H54 (cell line): ENCODE measurements around the gene KCTD13.

Source experiments
- DNase-seq: peaks from one replicate; pipeline ENCODE4 v3.0.0; 2011; ENCODE audit warnings: low spot score, mixed read lengths; ENCODE audit not compliant: insufficient read length
- FAIRE-seq: peaks from 3 replicates; lab custom pipeline; 2011; peaks lifted over from hg19 to GRCh38; lab: Jason Lieb, UNC
- POLR2A ChIP-seq: IDR thresholded peaks from 2 replicates; pipeline ENCODE4 v1.6.1; 2011; ENCODE audit warnings: low read depth, mild to moderate bottlenecking, low read length

Gene KCTD13

GRCh38 chr16:29925781-29926710 is at the start of gene KCTD13:
Gene KCTD13 (minus strand): TSS chr16:29926226. CDS start chr16:29926033, 193 bp downstream.
- FAIRE-seq = no peak
- peak; percentile 92 for TF ChIP-seq POLR2A
- peak; percentile 94 for DNase-seq

- DNase-seq = no peak
- no peak for TF ChIP-seq POLR2A
- FAIRE-seq = no peak
These were observed 49.1 kb upstream of the KCTD13 start for GRCh38 chr16:29975134-29975538.

- FAIRE-seq (no peak), DNase-seq (no peak)
- TF ChIP-seq POLR2A = no peak
These were observed 48.5 kb upstream of the KCTD13 start for GRCh38 chr16:29974291-29975133.

GRCh38 chr16:29973384-29974246 is 47.6 kb upstream of the KCTD13 start, which contains the start of gene TAOK2:
Gene TAOK2 (plus strand): TSS chr16:29973868. CDS start chr16:29977773, 3,905 bp downstream.
- TF ChIP-seq POLR2A = peak; percentile 88
- FAIRE-seq (peak; percentile 66), DNase-seq (peak; percentile 99)

- no peak for TF ChIP-seq POLR2A
- DNase-seq (no peak), FAIRE-seq (no peak)
These were observed 47.0 kb upstream of the KCTD13 start for GRCh38 chr16:29972992-29973383.

- DNase-seq = no peak
- no peak for TF ChIP-seq POLR2A
- no peak for FAIRE-seq
These were observed 46.5 kb upstream of the KCTD13 start for GRCh38 chr16:29972500-29972899.

GRCh38 chr16:29971304-29971703 is 45.3 kb upstream of the KCTD13 start:
- no peak for FAIRE-seq
- no peak for DNase-seq
- TF ChIP-seq POLR2A = no peak

GRCh38 chr16:29968205-29968604 is 42.2 kb upstream of the KCTD13 start:
- DNase-seq (no peak), FAIRE-seq (no peak)
- no peak for TF ChIP-seq POLR2A

GRCh38 chr16:29963021-29963743 is 37.2 kb upstream of the KCTD13 start:
- DNase-seq = no peak
- no peak for FAIRE-seq
- no peak for TF ChIP-seq POLR2A

- DNase-seq (no peak), FAIRE-seq (no peak)
These were observed 36.4 kb upstream of the KCTD13 start for GRCh38 chr16:29962344-29962994.

GRCh38 chr16:29961479-29962343 is 35.7 kb upstream of the KCTD13 start, which contains the start of gene TMEM219:
Gene TMEM219 (plus strand): TSS chr16:29962079. CDS start chr16:29963144, 1,065 bp downstream.
- TF ChIP-seq POLR2A = peak; percentile 58
- FAIRE-seq (no peak), DNase-seq (peak; percentile 94)

More at GRCh38 chr16:29962344-29962994, 36.4 kb upstream of the KCTD13 start:
- TF ChIP-seq POLR2A = no peak
